PC-3 (cell line): ENCODE measurements around the gene SPTAN1.

ENCODE experiments used
- CTCF ChIP-seq: fragments of 300-600 bp; sonication (generic); conservative IDR thresholded peaks from 2 replicates; pipeline ENCODE4 v1.5.1; 2017; ENCODE audit warnings: antibody characterized with exemption, low read depth, mild to moderate bottlenecking, low read length
- EZH2 ChIP-seq: fragments of 300-600 bp; sonication (generic); IDR thresholded peaks from one replicate; pipeline ENCODE4 v1.6.1; 2017; ENCODE audit warnings: antibody characterized with exemption, mild to moderate bottlenecking, low read length; ENCODE audit not compliant: unreplicated experiment

GRCh38 chr9:128528445-128529160, 23.8 kb upstream of the SPTAN1 start:
- TF ChIP-seq CTCF (no peak), EZH2 (no peak)
